Ovary (tissue), 9 donors: Measurements from ENCODE around the gene BCAS4. TPM values are rescaled to one million over a fixed set of nuclear protein-coding genes. Genes with fewer than 3 reads are reported as not detected.

Experiments used
- DNase-seq, 5 donors: peaks; one replicate each; pipeline ENCODE4 v3.0.0-alpha.2; 2019 to 2020
- H3K27ac ChIP-seq, 2 donors: fragments of 200-600 bp; one replicate each; pipeline versions ENCODE4 v1.5.1 to v1.8.0; 2019 to 2022
- H3K27me3 ChIP-seq: fragments of 200-600 bp; one replicate; pipeline ENCODE4 v1.8.0; 2022
- H3K36me3 ChIP-seq: fragments of 200-600 bp; sonication (generic); one replicate; pipeline ENCODE4 v1.5.1; 2019
- H3K4me1 ChIP-seq: one replicate; pipeline ENCODE4 v1.8.1; 2013; ENCODE audit warnings: mild to moderate bottlenecking, moderate library complexity; ENCODE audit not compliant: insufficient read depth
- H3K4me3 ChIP-seq: fragments of 200-600 bp; sonication (generic); one replicate; pipeline ENCODE4 v1.5.1; 2017
- H3K9me3 ChIP-seq, 2 donors: fragments of 200-600 bp in 1 of 2; sonication (generic) in 1 of 2; one replicate each; pipeline versions ENCODE4 v1.5.1 to v1.8.1; 2013 to 2019; ENCODE audit warnings: mild to moderate bottlenecking in 1 of 2, moderate library complexity in 1 of 2
- CTCF ChIP-seq, 3 donors: fragments of 450-650 bp in 2 of 3; fragments of 200-600 bp in 1 of 3; IDR thresholded peaks; one replicate each; pipeline versions ENCODE4 v1.5.1 to v1.8.0; 2016 to 2022; ENCODE audit warnings: antibody characterized with exemption in 3 of 3, mild to moderate bottlenecking in 1 of 3
- EP300 ChIP-seq: sonication (generic); formaldehyde crosslinking; IDR thresholded peaks from one replicate; pipeline ENCODE4 v1.6.1; 2017; ENCODE audit warnings: antibody characterized with exemption
- POLR2A ChIP-seq: fragments of 450-650 bp; IDR thresholded peaks from one replicate; pipeline ENCODE4 v1.6.1; 2017; ENCODE audit warnings: antibody characterized with exemption, mild to moderate bottlenecking, moderate library complexity
- WGBS, 3 donors: extraction: QIAGEN DNeasy Blood & Tissue Kit in 1 of 3; methylation state at CpG; one replicate each; pipeline versions ENCODE4 v1.1.5 to v1.1.7; 2013 to 2017; 5-methylcytosine and 5-hydroxymethylcytosine counted together
- intact Hi-C, 4 donors: fragments of 100-400 bp; cut with DNase I; formaldehyde crosslinking; loops; one replicate each; pipeline versions ENCODE4 v1.11.0 to v1.15.1; 2022 to 2023
- polyA plus RNA-seq, 2 donors: library from polyadenylated mRNA; stranded (reverse); fragments of 200-250 nt in 1 of 2; fragments of 350-450 nt in 1 of 2; fragmentation: Illumina TruSeq in 1 of 2; extraction: RNeasy Lipid Tissue Mini Kit (QIAGEN cat#74804) in 1 of 2; gene quantifications; one replicate each; pipeline ENCODE4 v1.2.3, GENCODE V29; 2013 to 2014
- total RNA-seq, 7 donors: library from RNA; depleted of rRNA in 2 of 7; stranded (reverse); fragments of >200 nt in 2 of 7; fragmentation: NEBNext Ultra II Directional in 3 of 7; extraction: Animal tissue kit (Norgen Biotek cat#: 25700) in 3 of 7; gene quantifications; one replicate each; pipeline versions ENCODE4 v1.1.0 to v1.2.4, GENCODE V29; 2016 to 2023
- donor health status: DM: no; HTN: no; CAD: no; lungs with moderate emphysema.
- donor health status: DM: no; HTN: no; CAD: no.
- donor health status: Bipolar disorder and iron deficiency.
- donor health status: DM: yes; HTN: yes; CAD: no.
- donor health status: DM: no; HTN: no; CAD: no.
- donor health status: DM: yes; HTN: yes; CAD: no.

BCAS4 gene
- total and polyA plus RNA-seq, 9 donors = 2.0 to 9.1 (median 3.1) TPM

- Histone ChIP-seq H3K27ac (no peak overlapping the region), H3K27me3 (no peaks in the 10 kb centered on the region), H3K9me3 (no peaks in the 10 kb centered on the region), H3K4me1 (peaks cover 1% of the 10 kb centered on the region), H3K4me3 (no peak overlapping the region), H3K36me3 (no peaks in the 10 kb centered on the region)
- intact Hi-C loops = no loop called here
- no peak for DNase-seq
- TF ChIP-seq POLR2A = no peak
- no peak for TF ChIP-seq CTCF (IDR thresholded peaks at IDR 0.05)
- no peak for TF ChIP-seq EP300
- 92 to 93% (median 93%) methylated on average over 8 of the region's 8 CpGs for WGBS, 3 donors
Observed at GRCh38 chr20:50838707-50839385, 44.0 kb downstream of the BCAS4 start.

GRCh38 chr20:50842821-50843220, 48.0 kb downstream of the BCAS4 start:
- 97 to 99% (median 97%) methylated on average over 5 of the region's 5 CpGs for WGBS, 3 donors
- Histone ChIP-seq H3K27me3 (no peaks in the 10 kb centered on the region), H3K4me1 (no peaks in the 10 kb centered on the region), H3K9me3 (no peaks in the 10 kb centered on the region), H3K27ac (no peak overlapping the region), H3K4me3 (no peak overlapping the region), H3K36me3 (no peaks in the 10 kb centered on the region)
- no peak for TF ChIP-seq CTCF (IDR thresholded peaks at IDR 0.05)
- no peak for TF ChIP-seq POLR2A
- TF ChIP-seq EP300 = no peak
- intact Hi-C loops = no loop called here
- no peak for DNase-seq

- Histone ChIP-seq H3K4me3 (no peak overlapping the region), H3K4me1 (peaks cover 4% of the 10 kb centered on the region), H3K27ac (no peak overlapping the region), H3K9me3 (no peaks in the 10 kb centered on the region), H3K27me3 (no peaks in the 10 kb centered on the region), H3K36me3 (no peaks in the 10 kb centered on the region)
- intact Hi-C loops = no loop called here
- DNase-seq = no peak
- WGBS, 3 donors = 92 to 96% (median 93%) methylated on average over 9 of the region's 9 CpGs
- TF ChIP-seq EP300 (no peak), POLR2A (no peak), CTCF (IDR thresholded peaks at IDR 0.05) (no peak)
Observed at GRCh38 chr20:50843331-50844276, 48.7 kb downstream of the BCAS4 start.

GRCh38 chr20:50844430-50845100, 49.7 kb downstream of the BCAS4 start:
- intact Hi-C loops = no loop called here

More at GRCh38 chr20:50844430-50845100, 49.7 kb downstream of the BCAS4 start:
- H3K27ac ChIP-seq = no peak overlapping the region
- no peaks in the 10 kb centered on the region for H3K27me3 ChIP-seq
- DNase-seq = no peak
- no peaks in the 10 kb centered on the region for H3K9me3 ChIP-seq
- 78 to 87% (median 84%) methylated on average over 7 to 9 of the region's 9 CpGs for WGBS, 3 donors
- no peak overlapping the region for H3K4me3 ChIP-seq
- no peaks in the 10 kb centered on the region for H3K36me3 ChIP-seq
- TF ChIP-seq CTCF (IDR thresholded peaks at IDR 0.05) (no peak), POLR2A (no peak), EP300 (no peak)
- H3K4me1 ChIP-seq = peaks cover 12% of the 10 kb centered on the region
